Stimulated activated CD4-positive, alpha-beta T cell treated with anti-CD3 and anti-CD28 coated beads, Interleukin-1b, Interleukin-23, amount 100 ng/mL, for 24 hours (primary cell): ENCODE measurements around the gene SRGAP2B.
"Not testable (repeated sequence)": the region's sequence is repeated elsewhere in the genome, so short reads cannot be mapped to it uniquely, and the experiment has no call there.

Source experiments
- DNase-seq, 4 experiments: peaks; one replicate each; pipeline ENCODE4 v3.0.0-alpha.2; 2020; ENCODE audit warnings: low read depth in 4 of 4, low spot score in 1 of 4

SRGAP2B gene

GRCh38 chr1:145093517-145094149, 1.5 kb downstream of the SRGAP2B start:
- DNase-seq, result peak in 1 of 4 experiments; percentile 0

DNA sequence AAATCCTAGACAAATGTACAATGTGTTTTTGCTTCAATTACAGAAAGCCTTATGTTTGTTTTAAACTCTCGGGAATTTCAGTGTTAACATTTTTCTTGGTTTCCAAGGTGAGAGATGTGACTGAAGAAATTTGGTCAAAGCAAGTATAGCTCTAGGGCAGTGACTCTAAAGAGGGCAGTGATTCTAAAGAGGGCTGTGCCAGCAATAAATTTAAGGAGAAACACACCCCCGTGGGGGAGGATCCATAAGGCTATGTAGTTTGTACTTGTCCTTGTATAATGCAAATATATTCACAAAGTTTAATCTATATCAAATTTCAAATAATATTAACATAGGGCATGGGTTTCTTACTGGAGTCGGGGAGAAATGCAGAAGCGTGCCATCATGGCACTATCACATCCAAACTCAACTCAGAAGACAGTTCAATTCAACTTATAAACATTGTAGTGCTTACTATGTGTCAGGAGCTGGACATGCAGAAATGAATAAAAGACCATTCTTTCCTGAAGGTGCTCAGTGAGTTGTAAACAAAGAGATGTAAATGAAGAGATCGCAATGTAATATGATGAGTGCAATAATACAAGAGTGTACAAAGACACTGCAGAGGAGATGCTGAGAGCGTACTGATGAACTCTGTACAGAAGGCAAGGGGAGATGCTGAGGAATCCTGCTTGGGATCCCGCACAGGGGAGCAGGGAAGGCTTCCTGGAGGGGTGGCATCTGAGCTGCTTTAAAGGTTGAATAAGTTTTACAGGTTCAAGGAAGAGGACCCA, 12.5 kb downstream of the SRGAP2B start:
- not testable (repeated sequence) for DNase-seq

DNA sequence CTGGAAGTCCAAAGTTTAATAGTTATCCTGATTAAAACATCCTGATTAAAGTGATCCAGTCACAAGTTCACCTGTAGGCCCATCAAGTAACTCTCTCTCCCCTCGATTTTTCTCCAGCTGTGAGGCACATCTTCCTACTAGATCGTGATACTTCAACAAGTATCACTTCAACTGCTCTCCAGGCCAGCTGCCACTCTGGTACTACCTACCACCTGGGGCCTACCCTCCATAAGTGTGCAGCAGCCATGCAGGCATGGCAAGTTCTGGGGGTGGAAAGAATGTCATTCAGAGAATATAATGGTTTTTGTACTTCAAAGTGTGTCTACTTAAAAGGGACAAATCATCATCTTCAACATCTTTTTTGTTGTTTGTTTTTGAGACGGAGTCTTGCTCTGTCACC, 14.9 kb downstream of the SRGAP2B start:
- DNase-seq, result not testable (repeated sequence)

GRCh38 chr1:145079737-145080136, 15.4 kb downstream of the SRGAP2B start:
- DNase-seq, result not testable (repeated sequence)

DNA sequence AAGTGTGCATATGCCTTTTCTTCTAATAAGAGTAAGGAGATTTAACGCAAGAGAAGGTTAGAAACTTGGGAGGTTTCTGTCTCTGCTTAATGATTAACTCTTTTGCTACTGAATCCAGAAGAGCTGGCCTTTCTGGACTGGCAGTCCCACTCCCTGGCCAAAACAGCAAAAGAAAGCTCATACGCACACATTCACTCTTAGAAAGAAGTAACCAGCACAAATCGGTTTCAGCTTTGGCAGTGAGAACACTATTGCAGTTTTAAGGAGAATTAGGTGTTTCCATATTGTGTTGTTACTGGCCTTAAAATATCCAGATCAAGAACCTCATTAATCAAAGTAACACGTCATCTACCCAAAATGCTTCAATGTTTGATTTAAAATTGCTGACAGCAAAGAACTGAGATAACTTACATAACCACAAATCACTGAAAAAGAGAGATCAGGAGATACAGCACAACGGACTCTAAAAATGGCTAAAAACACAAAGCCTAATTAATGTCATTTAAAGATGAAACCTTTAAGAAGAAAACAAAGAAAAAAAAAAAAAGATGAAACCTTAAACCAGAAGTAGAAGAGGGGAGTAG, 16.2 kb downstream of the SRGAP2B start:
- DNase-seq, result not testable (repeated sequence)

DNA sequence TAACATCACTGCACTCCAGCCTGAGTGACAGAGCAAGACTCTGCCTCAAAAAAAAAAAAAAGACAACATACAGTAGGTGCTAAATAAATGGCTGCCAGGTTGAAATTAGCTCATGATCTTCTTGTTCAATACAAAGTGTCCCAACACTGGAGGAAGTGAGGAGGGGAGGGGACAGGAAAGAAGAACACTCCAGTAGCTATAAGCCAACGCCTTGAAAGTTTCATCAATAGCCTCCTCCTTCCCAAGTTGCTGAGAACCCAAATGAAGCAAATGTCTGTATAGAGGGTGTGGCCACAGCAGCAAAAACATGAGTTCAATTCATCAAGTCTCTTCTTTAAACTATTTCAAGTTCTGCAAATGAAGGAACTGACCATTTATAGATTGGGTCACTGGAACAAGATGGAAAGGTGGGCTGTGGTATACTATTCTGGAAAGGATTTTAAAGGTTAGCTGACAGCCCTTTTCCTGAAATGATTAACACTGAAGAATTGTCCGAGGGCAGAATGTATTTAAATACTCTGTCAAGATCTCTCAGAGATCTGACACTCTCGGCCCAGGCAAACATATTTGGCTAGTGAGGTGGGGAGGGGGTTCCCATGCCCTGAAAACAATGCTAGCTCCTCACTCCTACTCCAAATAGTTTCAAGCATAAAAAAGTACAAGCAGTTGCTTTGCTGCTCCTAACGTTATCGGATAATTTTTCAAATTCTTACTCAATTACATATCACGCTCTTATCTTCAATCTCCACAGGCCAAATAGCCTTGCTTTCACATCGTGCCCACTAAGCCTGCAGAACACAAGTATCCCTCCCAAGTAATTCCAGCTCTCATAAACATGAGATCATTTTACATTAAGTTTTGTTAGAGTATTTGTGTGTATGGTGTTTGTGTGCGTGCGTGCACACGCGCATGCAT, 17.0 kb downstream of the SRGAP2B start:
- not testable (repeated sequence) for DNase-seq

GRCh38 chr1:145076877-145077276, 18.3 kb downstream of the SRGAP2B start:
- DNase-seq, result not testable (repeated sequence)

DNA sequence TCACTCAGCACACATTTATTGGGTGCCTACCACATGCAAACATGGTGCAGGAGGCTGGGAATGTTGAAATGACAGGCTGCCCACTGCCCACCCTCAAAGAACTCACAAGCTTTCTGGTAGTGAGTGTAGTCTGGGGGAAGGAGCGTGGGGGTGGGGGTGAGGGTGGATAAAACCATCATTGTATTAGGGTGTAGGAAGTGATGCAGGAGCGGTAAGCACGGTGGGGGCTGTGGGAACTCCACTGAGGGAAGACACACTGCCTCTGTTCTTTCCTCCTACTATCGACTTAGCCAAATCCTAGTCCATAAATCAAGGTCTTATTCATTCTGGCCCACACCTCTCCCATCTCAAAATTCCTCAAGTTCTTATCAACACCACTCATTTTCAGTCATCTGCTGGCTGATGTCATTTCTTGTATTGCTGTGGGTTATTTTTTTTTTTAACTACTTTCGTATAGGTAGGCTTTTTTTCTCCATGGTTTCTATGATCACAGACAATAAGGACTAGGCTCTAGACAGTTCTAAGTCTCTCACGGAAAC, 21.0 kb downstream of the SRGAP2B start:
- DNase-seq, result not testable (repeated sequence)

DNA sequence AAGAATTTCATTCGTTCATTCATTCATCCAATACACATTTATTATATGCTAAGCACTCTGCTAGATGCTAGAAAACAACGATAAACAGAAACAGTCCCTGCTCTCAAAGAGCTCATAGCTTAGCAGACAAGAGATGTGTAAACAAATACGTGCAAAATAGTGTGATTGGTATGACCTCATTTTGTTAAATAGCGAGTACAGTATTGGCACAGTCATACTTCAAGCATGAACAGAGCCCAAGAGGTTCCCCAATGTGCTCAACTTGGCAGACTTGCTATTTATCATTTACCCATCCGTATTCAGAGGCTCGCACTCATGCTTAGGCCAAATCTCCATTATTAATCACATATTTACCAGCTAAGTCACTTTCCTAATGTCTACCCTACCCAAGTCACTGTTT, 23.6 kb downstream of the SRGAP2B start:
- not testable (repeated sequence) for DNase-seq

DNA sequence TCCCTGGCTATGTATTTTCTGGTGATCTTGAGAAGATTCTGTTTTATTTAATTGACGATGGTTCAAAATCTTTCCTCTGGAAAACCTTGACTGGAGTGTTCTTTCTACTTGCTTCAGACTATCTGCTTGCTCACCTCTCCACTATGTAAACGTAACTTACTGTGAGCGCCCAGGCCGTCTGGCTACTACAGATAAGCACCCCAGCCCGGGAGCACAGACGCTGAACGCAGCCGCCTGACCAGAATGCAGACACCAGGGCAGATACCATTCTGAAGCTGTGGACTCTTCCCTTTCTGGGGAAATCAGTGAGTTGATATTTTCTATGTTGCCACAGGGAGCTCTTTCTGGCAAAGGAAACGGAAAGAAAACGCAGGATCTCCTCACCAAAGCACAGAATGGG, 28.6 kb downstream of the SRGAP2B start:
- DNase-seq, result not testable (repeated sequence)

- not testable (repeated sequence) for DNase-seq
These were observed 29.8 kb downstream of the SRGAP2B start for GRCh38 chr1:145065194-145065826.

- not testable (repeated sequence) for DNase-seq
These were observed 31.0 kb downstream of the SRGAP2B start for GRCh38 chr1:145063941-145064648.

- not testable (repeated sequence) for DNase-seq
These were observed 31.8 kb downstream of the SRGAP2B start for GRCh38 chr1:145063285-145063684.

GRCh38 chr1:145058184-145058583, 36.9 kb downstream of the SRGAP2B start:
- DNase-seq, result not testable (repeated sequence)

- DNase-seq, result not testable (repeated sequence)
These were observed 39.8 kb downstream of the SRGAP2B start for GRCh38 chr1:145055217-145055760.

GRCh38 chr1:145053428-145053827, 41.7 kb downstream of the SRGAP2B start:
- DNase-seq, result not testable (repeated sequence)

- not testable (repeated sequence) for DNase-seq
These were observed 42.9 kb downstream of the SRGAP2B start for GRCh38 chr1:145052019-145052776.

- not testable (repeated sequence) for DNase-seq
These were observed 46.8 kb downstream of the SRGAP2B start for GRCh38 chr1:145048181-145048856.
